Memory B cell (primary cell): ENCODE results near the gene EPN2.
"Not testable (repeated sequence)": the region's sequence is repeated elsewhere in the genome, so short reads cannot be mapped to it uniquely, and the experiment has no call there.

Source experiments
- ATAC-seq: fragments of 150-1000 bp; cut with Tn5 transposase; 2 replicates; pipeline ENCODE4 v1.10.0; 2021; ENCODE audit warnings: low read depth, mild to moderate bottlenecking, moderate library complexity
- DNase-seq, 2 donors: peaks; one replicate each; pipeline ENCODE4 v3.0.0; 2022; ENCODE audit warnings: low spot score in 2 of 2
- H3K27ac Mint-ChIP-seq: one replicate; pipeline ENCODE4 v1.8.0; 2022; ENCODE audit warnings: mild to moderate bottlenecking, moderate library complexity, mixed read lengths
- H3K27me3 Mint-ChIP-seq: one replicate; pipeline ENCODE4 v1.8.0; 2022; ENCODE audit warnings: mixed read lengths
- H3K36me3 Mint-ChIP-seq: one replicate; pipeline ENCODE4 v1.8.0; 2022; ENCODE audit warnings: mild to moderate bottlenecking, mixed read lengths
- H3K4me1 Mint-ChIP-seq: one replicate; pipeline ENCODE4 v1.8.0; 2022; ENCODE audit warnings: mixed read lengths
- H3K4me3 Mint-ChIP-seq: one replicate; pipeline ENCODE4 v1.8.0; 2022; ENCODE audit warnings: mild to moderate bottlenecking, moderate library complexity, mixed read lengths
- H3K9me3 Mint-ChIP-seq: one replicate; pipeline ENCODE4 v1.8.0; 2022; ENCODE audit warnings: mixed read lengths

EPN2 gene

DNA sequence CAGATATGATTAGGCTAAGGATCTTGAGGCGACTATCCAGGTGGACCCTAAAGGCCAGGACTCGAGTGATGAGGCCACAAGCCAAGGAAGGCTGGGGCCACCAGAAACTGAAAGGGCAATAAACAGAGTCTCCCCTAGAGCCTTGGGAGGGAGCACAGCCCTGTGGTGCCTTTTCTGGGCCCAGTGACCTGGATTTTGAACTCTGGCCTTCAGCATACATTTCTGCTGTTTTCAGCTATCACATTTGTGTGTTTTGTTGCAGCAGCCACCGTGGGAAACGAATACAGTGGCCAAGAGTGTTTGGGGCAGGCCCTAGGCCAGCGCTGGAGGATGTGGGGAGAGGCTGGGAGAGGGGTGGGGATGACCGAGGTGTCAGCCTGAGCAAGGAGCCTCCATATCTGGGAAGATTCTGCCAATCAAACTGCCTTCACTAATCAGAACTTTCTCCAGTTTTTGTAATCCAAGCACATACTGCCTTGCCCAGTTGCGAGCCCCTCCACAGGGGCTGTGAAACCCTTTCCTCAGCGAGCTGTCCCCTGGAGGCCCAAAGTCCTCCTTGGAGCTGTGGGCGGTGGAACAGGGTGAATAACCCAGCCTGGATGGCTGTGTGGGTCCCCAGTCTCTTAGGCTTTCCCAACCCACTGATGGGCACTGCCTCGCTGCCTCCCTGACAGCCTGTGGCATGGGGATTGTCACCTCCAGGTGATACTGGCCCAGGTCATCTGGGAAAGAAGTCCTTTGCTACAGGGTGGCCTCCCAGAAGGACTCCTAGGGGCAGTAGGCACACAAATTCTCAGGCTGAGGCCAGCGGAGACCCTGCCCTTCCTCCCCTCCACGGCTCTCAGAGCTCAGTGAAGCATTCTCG is 108.6 kb downstream of the EPN2 start:
- DNase-seq (no peak), ATAC-seq (no peak)
- Mint-ChIP-seq H3K4me3 (no peak overlapping the region), H3K9me3 (no peaks in the 10 kb centered on the region), H3K4me1 (peaks cover 7% of the 10 kb centered on the region), H3K27me3 (peaks cover 7% of the 10 kb centered on the region), H3K27ac (no peak overlapping the region), H3K36me3 (no peaks in the 10 kb centered on the region)

DNA sequence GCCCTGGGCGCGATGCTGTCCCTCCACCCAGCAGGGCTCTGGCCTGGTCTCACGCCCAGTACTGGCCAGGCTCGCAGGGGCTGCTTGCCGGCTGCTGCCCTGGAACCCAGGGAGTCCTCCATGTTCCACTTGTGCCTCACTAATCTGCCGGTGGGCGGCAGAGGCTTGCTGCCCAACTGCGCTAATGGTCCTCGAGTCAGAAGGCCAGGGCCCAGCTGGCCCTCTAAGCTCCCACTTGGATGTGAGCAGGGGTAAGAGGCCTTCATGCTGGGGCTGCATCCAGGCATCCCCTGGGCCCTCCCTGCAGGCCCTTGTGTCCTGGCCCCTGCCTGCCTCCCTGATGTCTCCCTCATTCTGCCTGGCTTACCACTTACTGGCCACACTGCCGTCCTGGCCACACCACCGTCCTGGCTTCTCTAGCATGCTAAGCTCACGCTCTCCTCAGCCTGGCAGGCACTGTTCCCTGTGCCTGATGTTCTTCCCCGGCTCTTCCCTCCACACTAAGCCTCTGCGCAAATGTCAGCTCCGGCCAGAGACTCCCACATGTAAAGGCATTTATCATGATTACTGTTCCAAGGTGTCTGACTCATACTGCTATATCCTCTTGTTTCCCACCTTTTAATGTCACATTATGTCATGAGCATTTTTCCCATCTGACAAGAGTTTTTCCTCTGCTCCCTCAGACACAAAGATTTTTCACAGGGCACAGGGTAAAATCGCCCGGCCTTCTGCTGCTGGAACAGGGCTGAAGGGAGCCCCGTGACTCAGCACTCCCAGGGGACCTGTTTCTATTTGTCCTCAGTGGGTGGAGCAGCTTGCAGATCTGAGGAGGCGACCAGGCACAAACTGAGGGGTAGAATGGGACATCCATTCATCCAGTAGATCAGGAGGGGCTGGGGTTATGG is 109.4 kb downstream of the EPN2 start:
- Mint-ChIP-seq H3K27me3 (peaks cover 7% of the 10 kb centered on the region), H3K4me3 (no peak overlapping the region), H3K4me1 (peaks cover 7% of the 10 kb centered on the region), H3K27ac (no peak overlapping the region), H3K9me3 (no peaks in the 10 kb centered on the region), H3K36me3 (no peaks in the 10 kb centered on the region)
- ATAC-seq, result peak; percentile 81
- no peak for DNase-seq

DNA sequence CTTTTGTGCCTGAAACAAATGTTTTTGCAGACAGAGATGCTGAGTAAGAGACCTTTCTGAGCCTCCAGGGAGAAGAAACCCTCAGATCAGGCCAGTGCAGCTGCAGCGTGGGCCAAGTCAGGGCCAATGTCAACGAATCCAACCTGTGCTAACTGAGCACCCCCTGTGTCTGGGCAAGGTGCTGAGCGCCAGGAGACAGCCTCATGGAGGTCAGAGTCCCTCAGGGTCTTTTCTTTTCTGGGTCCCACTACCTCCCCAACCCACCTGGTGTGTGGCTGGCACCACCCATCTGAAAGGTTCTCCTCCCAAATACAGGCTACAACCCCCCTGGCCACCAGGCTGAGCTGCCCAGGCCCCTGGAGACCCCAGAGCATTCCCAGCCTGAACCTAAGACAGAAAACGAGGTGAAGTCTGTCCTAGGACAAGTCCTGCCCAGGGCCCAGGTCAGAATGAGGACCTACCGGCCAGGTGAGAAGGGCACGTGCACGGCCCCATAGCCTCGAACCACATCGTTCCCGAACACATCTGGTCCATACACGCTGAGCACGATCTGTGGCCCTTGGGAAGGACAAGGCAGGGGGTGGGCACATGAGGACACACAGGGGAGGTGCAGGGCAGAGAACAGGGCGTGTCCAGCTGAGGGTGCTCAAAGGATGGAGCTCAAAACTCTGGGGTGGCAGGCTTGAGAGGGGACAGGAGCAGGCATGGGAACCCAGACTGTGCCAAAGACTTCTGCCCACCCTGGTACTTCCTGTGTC is 110.3 kb downstream of the EPN2 start:
- Mint-ChIP-seq H3K27ac (no peak overlapping the region), H3K4me1 (peaks cover 7% of the 10 kb centered on the region), H3K27me3 (peaks cover 4% of the 10 kb centered on the region), H3K36me3 (no peaks in the 10 kb centered on the region), H3K9me3 (no peaks in the 10 kb centered on the region), H3K4me3 (no peak overlapping the region)
- ATAC-seq, result peak; percentile 12
- no peak for DNase-seq

DNA sequence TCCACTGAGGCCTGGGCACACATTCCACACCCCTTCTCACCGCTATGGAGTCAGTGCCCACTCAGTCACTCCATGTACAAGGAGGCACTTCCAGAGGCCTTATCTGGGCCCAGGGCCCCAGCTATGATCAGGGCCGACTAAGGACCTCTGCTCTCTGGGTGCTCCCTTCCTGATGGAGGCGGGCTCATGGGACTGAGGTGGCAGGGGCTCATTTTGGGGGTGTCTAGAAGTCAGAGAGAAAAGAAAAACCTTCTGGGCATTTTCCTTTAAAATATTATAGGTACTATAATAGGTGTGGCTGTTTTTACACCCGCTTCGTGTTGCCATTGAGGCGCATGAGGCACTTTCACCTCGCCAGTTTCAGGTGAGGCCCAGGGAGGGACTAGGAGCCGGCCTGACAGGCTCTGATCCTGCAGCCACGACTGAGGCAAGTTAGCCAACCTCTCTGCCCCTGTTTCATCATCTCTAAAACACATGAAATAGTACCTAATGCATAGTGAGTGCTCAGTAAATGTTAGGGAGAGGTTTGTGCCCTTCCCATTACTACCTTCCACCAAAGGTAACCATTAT is 111.0 kb downstream of the EPN2 start:
- Mint-ChIP-seq H3K27me3 (peaks cover 2% of the 10 kb centered on the region), H3K4me1 (peaks cover 7% of the 10 kb centered on the region), H3K36me3 (no peaks in the 10 kb centered on the region), H3K4me3 (no peak overlapping the region), H3K9me3 (no peaks in the 10 kb centered on the region), H3K27ac (no peak overlapping the region)
- DNase-seq (no peak), ATAC-seq (no peak)

DNA sequence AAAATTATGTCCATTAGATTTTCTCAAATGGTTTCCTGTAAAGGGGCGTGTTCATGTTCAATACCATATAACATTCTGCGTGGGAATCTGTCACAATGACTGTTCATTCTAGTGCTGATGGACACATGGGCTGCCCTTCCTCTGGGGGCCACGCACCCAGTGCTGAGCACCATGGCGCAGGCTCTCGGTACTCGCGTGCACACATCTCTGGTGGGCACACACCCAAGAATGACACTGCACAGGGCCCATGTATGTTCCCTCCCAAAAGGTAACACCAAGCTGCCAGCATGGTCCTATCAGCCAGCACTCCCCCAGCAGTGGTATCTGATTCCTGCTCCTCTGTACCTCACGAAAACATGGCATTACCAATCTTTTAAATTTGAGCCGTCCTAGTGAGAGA is 111.6 kb downstream of the EPN2 start:
- H3K36me3 Mint-ChIP-seq, result no peaks in the 10 kb centered on the region
- peaks cover 2% of the 10 kb centered on the region for H3K27me3 Mint-ChIP-seq
- H3K9me3 Mint-ChIP-seq, result no peaks in the 10 kb centered on the region
- DNase-seq (no peak), ATAC-seq (no peak)
- no peak overlapping the region for H3K4me3 Mint-ChIP-seq
- peaks cover 7% of the 10 kb centered on the region for H3K4me1 Mint-ChIP-seq
- no peak overlapping the region for H3K27ac Mint-ChIP-seq

DNA sequence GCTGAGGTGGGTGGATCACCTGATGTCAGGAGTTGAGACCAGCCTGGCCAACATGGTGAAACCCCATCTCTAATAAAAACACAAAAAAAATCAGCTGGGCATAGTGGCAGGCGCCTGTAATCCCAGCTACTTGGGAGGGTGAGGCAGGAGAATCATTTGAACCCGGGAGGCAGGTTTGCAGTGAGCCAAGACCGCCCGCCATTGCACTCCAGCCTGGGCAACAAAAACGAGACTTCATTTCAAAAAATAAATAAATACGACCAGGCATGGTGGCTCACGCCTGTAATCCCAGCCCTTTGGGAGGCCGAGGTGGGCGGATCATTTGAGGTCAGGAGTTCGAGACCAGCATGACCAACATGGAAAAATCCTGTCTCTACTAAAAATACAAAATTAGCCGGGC is 116.2 kb downstream of the EPN2 start:
- H3K4me3 Mint-ChIP-seq, H3K27me3 Mint-ChIP-seq, H3K27ac Mint-ChIP-seq, H3K9me3 Mint-ChIP-seq, ATAC-seq, H3K4me1 Mint-ChIP-seq, H3K36me3 Mint-ChIP-seq, DNase-seq: not testable (repeated sequence)

DNA sequence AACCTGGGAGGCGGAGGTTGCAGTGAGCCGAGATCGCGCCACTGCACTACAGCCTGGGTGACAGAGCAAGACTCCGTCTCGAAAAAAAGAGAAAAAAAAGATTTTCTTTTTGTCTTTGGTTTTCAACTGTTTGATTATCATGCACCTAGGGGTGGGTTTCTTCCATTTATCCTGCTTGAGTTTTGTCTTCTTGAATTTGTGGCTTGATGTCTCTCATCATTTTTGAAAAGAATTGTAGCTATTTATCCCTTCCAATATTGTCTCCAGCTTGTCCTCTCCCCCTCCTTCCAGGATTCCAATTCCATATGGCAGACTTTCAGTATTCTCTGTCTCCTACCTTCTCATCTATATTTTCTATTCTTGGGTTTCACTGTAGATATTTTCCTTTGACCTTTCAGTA is 117.6 kb downstream of the EPN2 start:
- H3K9me3 Mint-ChIP-seq, result no peaks in the 10 kb centered on the region
- DNase-seq, result no peak
- H3K4me1 Mint-ChIP-seq, result no peaks in the 10 kb centered on the region
- no peak overlapping the region for H3K4me3 Mint-ChIP-seq
- no peak overlapping the region for H3K27ac Mint-ChIP-seq
- peaks cover 3% of the 10 kb centered on the region for H3K27me3 Mint-ChIP-seq
- no peaks in the 10 kb centered on the region for H3K36me3 Mint-ChIP-seq
- no peak for ATAC-seq

DNA sequence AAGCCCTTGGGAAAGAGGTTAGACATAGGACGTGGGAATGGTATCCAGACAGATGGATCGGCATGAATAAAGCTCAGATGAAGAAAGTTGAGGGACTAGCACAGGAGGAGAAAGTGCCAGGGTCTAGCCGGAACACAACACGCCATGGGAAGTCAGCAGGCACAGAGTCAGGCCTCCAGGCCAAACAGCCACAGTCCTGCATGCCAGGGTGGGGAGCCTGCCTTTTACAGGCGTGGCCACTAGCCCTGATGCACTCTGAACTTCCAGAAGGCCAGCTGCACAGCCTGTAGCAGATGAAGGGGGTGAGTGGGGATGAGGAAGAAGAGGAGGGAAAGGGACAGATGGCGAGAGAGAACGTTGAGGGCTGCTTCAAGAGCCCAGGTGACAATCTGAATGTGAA is 120.2 kb downstream of the EPN2 start:
- H3K4me3 Mint-ChIP-seq, result no peak overlapping the region
- no peaks in the 10 kb centered on the region for H3K36me3 Mint-ChIP-seq
- ATAC-seq, result no peak
- H3K4me1 Mint-ChIP-seq, result peaks cover 9% of the 10 kb centered on the region
- H3K27ac Mint-ChIP-seq, result no peak overlapping the region
- no peaks in the 10 kb centered on the region for H3K9me3 Mint-ChIP-seq
- no peak for DNase-seq
- H3K27me3 Mint-ChIP-seq, result peaks cover 3% of the 10 kb centered on the region

DNA sequence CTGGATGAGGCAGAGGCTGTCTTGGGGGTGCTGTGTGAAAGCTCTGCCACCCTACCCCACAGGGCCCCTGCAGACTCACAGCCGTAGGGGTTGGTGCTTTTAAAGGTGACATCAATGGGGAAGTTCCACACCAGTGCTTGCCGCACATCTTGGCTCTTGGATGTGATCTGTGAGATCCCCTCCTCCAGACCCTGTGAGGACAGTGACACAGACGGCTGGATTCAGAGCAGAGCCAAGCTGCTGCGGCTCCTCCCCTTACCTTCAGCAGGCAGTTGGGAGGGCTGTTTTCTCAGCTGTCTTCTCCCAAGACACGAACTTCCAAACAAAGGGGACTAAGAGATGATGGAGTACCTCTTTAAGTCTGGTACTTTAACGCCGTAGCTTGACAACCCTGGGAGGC is 120.6 kb downstream of the EPN2 start:
- H3K4me3 Mint-ChIP-seq, result no peak overlapping the region
- peaks cover 10% of the 10 kb centered on the region for H3K4me1 Mint-ChIP-seq
- DNase-seq, result no peak
- H3K36me3 Mint-ChIP-seq, result no peaks in the 10 kb centered on the region
- H3K9me3 Mint-ChIP-seq, result no peaks in the 10 kb centered on the region
- peaks cover 3% of the 10 kb centered on the region for H3K27me3 Mint-ChIP-seq
- no peak overlapping the region for H3K27ac Mint-ChIP-seq
- ATAC-seq, result no peak

DNA sequence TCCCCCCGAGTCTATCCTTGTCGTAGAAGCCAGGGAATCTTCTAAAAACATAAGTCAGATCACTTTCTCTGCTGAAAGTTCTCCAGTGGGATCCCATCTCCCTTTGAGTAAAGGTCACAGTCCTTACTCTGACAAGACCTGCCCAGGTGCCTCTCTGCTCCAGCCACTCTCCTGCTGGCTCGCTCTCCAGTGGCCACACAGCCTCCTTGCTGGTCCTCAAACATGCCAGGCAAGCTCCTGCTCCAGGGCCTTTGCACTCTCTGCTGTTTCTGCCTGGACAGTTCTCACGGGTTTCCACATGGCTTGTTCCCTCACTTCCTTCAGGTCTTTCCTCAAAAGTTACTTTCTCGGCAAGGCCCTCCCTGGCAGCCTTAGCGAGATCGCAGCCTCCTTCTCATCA is 122.0 kb downstream of the EPN2 start:
- ATAC-seq (no peak), DNase-seq (no peak)
- H3K4me1 Mint-ChIP-seq, result peaks cover 12% of the 10 kb centered on the region
- H3K4me3 Mint-ChIP-seq, result no peak overlapping the region
- H3K36me3 Mint-ChIP-seq, result no peaks in the 10 kb centered on the region
- H3K9me3 Mint-ChIP-seq, result no peaks in the 10 kb centered on the region
- no peak overlapping the region for H3K27ac Mint-ChIP-seq
- H3K27me3 Mint-ChIP-seq, result peaks cover 3% of the 10 kb centered on the region

DNA sequence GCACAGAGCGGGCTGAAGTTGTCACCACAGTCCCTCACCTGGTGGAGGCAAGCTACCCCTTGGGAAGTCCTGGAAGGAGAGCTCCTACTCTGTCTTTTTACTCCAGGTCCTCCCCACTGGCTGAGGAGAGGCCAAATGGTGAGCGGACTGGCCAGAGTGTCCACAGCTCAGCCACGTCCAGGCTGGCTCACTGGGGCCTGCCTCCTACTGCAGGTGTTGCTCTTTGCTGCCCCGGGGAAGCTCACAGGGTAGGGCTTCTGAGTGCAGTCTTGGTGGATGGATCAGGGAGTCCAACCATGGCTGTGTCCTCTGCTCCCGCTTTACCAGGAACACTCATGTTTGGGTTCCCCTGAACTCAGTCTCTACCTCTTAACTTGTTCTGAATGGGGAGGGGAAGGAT is 122.7 kb downstream of the EPN2 start:
- Mint-ChIP-seq H3K36me3 (no peaks in the 10 kb centered on the region), H3K27me3 (peaks cover 3% of the 10 kb centered on the region), H3K9me3 (no peaks in the 10 kb centered on the region), H3K27ac (no peak overlapping the region), H3K4me1 (peaks cover 12% of the 10 kb centered on the region), H3K4me3 (no peak overlapping the region)
- DNase-seq (no peak), ATAC-seq (no peak)

DNA sequence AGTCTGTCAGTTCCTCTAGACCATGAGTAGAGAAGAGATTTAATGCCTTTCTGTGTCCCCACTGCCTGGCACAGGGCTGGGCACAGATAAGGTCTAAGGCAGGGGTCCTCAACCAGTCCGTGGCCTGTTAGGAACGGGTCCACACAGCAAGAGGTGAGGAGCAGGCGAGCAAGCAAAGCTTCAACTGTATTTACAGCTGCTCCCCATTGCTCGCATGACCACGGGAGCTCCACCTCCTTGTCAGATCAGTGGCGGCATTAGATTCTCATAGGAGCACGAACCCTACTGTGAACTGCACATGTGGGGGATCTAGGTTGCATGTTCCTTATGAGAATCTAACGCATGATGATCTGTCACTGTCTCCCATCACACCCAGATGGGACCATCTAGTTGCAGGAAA is 123.6 kb downstream of the EPN2 start:
- Mint-ChIP-seq H3K9me3 (no peaks in the 10 kb centered on the region), H3K4me3 (no peak overlapping the region), H3K4me1 (peaks cover 12% of the 10 kb centered on the region), H3K27ac (no peak overlapping the region), H3K36me3 (no peaks in the 10 kb centered on the region), H3K27me3 (peaks cover 3% of the 10 kb centered on the region)
- ATAC-seq (no peak), DNase-seq (no peak)

DNA sequence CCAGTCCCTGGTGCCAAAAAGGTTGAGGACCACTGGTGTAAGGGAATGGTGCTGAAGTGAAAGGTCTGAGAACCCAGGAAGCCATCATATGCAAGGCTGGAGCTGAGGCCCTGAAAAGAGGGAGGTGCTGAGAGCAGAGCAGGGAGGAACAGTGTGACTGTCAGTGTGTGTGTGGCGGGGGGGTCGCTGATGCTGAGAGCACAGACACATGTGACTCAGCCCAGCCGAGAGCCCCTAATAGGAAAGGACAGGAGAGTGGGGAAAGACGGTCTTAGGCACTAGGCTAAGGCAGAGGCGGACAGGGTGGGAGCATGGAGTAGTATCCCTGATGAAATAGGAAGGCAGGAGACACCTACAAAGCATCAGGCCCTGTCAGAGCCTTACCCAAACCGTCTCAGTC is 124.2 kb downstream of the EPN2 start:
- Mint-ChIP-seq H3K9me3 (no peaks in the 10 kb centered on the region), H3K27ac (peak overlapping the region; percentile 78), H3K36me3 (no peaks in the 10 kb centered on the region), H3K4me1 (peaks cover 12% of the 10 kb centered on the region), H3K4me3 (peak overlapping the region; percentile 74), H3K27me3 (peaks cover 3% of the 10 kb centered on the region)
- no peak for ATAC-seq
- DNase-seq, result no peak

DNA sequence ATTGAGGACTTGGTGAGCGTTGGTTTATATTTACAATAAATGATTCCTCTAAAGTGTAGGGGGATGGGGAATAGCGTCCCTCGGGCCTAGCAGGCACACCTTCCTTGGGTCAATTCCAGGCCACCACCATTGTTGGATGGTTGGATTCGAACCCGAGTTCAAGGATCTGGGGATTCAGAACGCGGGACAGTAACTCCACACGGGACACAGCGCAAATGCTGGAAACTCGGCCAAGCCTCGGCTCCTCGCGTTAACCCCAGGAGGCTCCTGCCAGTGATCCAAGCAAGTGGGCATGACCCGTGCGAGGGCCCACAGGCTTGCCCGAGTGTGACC is 124.7 kb downstream of the EPN2 start:
- ATAC-seq (no peak), DNase-seq (no peak)
- peaks cover 3% of the 10 kb centered on the region for H3K27me3 Mint-ChIP-seq
- peak overlapping the region; percentile 78 for H3K27ac Mint-ChIP-seq
- peaks cover 16% of the 10 kb centered on the region for H3K4me1 Mint-ChIP-seq
- peak overlapping the region; percentile 88 for H3K4me3 Mint-ChIP-seq
- H3K36me3 Mint-ChIP-seq, result no peaks in the 10 kb centered on the region
- no peaks in the 10 kb centered on the region for H3K9me3 Mint-ChIP-seq
